Left kidney (tissue), 2 donors: ENCODE results near the gene RIMOC1. TPM values are rescaled to one million over a fixed set of nuclear protein-coding genes. Genes with fewer than 3 reads are reported as not detected.
"Not testable (repeated sequence)": the region's sequence is repeated elsewhere in the genome, so short reads cannot be mapped to it uniquely, and the experiment has no call there.

Source experiments
- DNase-seq: peaks from one replicate; pipeline ENCODE4 v3.0.0-alpha.2; 2013
- polyA plus RNA-seq: library from polyadenylated mRNA; unstranded; fragments of 120-200 nt; gene quantifications from one replicate; pipeline ENCODE4 v1.2.1, GENCODE V29; 2013; ENCODE audit not compliant: insufficient read length

Gene RIMOC1
- polyA plus RNA-seq, 1 donor = 37.2 TPM

DNA sequence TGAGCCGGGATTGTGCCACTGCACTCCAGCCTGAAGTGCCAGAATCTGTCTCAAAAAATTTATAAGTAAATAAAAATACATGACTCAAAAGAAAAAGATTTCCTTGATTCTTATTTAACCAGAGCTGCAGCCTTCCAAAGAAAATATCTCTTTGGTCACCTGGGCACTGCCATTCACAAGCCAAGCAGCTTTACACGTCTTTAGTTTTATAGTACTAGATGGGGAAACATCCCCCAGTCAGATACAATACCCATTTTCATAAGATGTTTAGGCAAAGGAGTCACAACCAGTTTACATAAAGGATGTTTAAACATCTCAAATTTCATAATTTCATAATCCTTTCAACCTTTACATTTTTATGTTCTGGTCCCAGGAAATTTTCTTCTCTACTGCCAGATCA lies 20.2 kb upstream of the RIMOC1 start:
- DNase-seq = no peak

DNA sequence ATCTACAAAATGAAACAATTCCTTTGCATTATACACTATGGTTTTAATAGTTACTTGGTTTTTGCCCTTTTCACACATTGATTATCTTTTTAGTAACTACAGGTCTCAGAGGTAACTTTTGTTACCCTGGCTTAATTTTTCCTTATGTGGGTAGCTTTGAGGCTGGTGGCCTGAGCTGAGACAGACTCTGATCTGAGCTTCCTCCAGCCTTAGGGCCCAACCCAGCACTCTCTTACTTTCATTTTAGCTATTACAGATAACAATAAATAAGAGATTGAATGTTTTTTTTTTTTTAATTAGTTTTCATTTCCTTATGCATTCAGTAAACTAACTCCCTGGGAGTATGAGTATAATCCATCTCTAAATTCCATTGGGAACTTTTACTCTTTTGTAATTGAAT lies 18.9 kb upstream of the RIMOC1 start:
- DNase-seq = no peak

GRCh38 chr5:41891066-41891707 lies 13.0 kb upstream of the RIMOC1 start:
- DNase-seq = no peak

DNA sequence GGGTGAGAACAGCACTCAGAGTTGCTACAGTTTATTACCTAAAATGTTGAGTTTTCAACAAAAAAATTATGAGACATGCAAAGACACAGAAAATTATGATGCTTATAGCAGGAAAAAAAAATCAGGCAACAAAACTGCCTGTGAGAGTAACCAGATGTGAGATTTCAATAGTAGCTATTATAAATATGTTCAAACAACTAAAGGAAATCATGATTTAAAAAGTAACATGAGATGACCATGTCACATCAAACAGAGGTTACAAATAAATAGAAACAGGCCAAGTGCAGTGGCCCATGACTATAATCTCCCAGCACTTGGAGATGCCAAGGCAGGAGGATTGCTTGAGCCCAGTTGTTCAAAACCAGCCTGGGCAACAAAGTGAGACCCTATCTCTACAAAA lies 12.1 kb upstream of the RIMOC1 start:
- no peak for DNase-seq

- DNase-seq = no peak
These were observed 10.9 kb upstream of the RIMOC1 start for GRCh38 chr5:41893074-41893851.

DNA sequence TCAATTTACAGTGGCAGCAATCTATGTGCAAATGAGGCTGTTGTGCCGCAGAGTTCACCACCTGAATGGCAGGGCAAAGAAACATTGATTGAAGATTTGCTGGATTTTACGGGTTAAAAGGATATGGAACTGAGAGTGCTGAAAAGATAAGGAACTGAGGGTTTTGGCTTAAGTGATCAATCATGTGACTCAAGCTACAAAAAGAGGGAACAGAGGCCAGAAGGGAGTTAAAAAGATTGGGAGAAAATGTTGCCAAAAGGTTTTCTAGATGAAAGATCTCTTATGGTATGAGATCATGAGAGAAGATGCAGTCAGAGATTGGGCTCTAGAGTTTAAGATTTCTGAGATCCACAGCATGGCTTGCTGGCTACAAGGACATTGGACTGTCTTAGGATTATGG lies 7.9 kb upstream of the RIMOC1 start:
- DNase-seq = no peak

- peak; percentile 5 for DNase-seq
These were observed 707 bp upstream of the RIMOC1 start for GRCh38 chr5:41903382-41903891.

DNA sequence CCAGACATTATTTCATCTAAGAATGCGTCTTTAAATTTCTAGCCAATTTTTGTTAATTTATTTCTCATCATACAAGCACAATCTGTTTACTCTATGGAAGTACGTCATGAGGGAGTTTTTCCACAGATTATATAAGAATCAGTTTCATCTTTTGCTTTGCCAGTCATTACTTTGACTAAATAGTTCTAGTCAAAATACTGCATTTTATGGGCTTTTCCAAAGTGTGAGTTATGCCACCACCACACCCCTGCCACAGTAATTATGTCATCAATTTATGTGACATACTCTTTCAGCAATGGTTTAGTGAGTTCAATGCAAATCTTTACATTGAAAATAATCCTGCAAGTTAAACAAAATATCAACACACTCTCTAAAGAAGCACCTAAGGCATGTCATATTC lies 2.0 kb downstream of the RIMOC1 start:
- no peak for DNase-seq

DNA sequence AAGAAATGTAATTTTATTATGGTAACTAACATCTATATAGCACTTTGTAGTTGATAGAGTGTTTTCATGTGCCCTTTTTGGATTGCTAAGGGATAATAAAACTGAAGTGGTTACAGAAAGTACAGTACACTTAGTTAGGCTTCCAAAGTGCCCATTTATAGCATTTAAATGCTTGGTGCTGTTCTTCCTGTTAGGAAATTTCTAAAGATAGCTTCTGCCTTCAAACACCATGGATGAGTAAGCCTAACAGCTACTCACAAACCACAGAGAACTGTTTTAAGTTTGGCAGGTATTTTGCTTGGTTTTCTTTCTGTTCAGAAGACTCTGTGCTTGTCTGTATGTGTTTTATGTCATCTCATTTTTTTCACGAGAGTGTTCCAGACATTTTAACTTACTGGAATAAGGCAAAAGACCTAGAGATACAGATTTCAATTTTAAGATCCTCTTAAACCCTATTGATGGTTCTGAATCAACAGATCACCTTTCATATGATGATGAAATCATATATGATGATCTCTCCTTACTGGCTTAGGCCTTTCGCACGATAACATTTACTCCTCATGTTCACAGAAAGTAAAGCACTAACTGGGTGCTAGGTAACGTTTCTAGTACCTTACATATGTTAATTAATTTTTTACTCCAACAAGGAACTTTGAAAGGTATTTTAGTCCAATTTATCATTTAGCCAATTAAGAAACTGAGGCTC lies 4.4 kb downstream of the RIMOC1 start:
- no peak for DNase-seq

GRCh38 chr5:41918105-41918504 lies 14.0 kb downstream of the RIMOC1 start:
- DNase-seq = no peak

- DNase-seq = no peak
These were observed 17.0 kb downstream of the RIMOC1 start for GRCh38 chr5:41921166-41921565.

DNA sequence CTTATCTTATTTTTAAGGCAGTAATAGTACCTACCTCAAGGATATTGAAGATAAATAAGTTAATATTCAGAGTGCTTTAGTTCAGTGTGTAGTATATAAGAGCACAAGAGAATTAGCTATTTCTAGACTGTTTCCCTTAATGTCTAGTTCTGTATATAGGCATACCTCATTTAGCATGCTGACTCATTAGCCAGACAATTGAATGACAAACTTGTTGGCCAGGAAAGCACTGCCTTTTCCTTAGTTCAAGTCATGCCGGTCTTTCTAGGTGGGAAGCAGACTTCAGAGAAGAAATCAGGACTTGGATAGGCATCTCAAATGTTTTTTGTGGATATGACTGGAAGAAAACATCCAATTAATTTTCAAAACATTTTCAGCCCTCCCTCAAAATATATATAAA lies 17.7 kb downstream of the RIMOC1 start:
- no peak for DNase-seq

GRCh38 chr5:41924526-41924871 lies 20.4 kb downstream of the RIMOC1 start:
- peak; percentile 3 for DNase-seq

DNA sequence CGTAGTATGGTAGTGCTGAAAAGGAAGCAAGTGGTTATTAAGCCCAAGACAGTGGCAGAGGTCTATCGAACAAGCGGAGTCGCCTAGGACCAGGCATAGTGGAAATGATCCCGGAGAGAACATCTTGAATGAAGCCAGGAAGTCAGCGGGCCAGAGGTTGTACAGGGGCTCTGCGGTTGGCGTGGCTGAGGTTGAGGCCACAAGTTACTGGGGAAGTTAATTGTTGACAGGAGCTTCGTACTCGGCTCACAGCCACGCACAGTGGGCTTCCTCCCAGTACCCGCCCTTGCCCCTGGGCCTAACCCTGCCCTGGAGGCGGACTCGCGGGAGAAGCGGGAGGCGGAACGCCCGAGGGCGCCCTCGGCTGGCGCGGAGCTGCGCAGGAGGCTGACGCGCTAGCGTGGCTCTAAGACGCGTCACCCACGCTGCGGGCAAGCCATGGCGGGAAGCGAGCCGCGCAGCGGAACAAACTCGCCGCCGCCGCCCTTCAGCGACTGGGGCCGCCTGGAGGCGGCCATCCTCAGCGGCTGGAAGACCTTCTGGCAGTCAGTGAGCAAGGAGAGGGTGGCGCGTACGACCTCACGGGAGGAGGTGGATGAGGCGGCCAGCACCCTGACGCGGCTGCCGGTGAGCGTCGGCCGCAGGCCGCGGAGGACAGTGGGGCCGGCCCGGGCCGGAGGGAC lies 20.9 kb downstream of the RIMOC1 start, which contains the start of gene FBXO4:
FBXO4 (plus strand) TSS at position 410 of the 683 bp plus-strand sequence; CDS start at position 439, 29 bp downstream.
- DNase-seq = peak; percentile 78

- DNase-seq = peak; percentile 46
These were observed 21.4 kb downstream of the RIMOC1 start for GRCh38 chr5:41925555-41925951.

- DNase-seq = no peak
These were observed 23.5 kb downstream of the RIMOC1 start for GRCh38 chr5:41927604-41928003.

GRCh38 chr5:41929035-41929434 lies 24.9 kb downstream of the RIMOC1 start:
- no peak for DNase-seq

GRCh38 chr5:41932770-41933169 lies 28.6 kb downstream of the RIMOC1 start:
- DNase-seq = no peak

DNA sequence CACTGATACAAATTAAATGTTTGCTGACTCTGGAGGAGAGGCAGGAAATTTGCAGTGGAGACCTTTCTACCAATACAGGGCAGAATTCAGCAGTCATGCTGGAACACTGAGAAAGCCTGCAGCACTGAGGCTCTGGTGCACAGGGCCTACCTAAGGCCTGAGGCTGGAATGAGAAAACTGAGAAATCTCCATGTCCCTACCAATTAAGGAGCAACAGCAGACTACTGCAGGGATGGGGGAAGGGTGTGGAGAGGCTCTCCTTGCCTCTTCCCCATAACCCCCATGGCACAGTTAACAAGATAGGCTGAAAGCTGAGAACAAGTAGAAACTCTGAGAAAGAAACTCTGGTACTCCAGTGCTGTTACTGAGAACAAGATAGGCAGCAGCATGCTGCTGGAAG lies 31.4 kb downstream of the RIMOC1 start:
- DNase-seq = no peak

GRCh38 chr5:41940641-41941040 lies 36.5 kb downstream of the RIMOC1 start:
- DNase-seq = no peak

- DNase-seq = not testable (repeated sequence)
These were observed 41.3 kb downstream of the RIMOC1 start for GRCh38 chr5:41945332-41945955.

GRCh38 chr5:41951224-41951623 lies 47.1 kb downstream of the RIMOC1 start:
- no peak for DNase-seq
